Natural killer cell (primary cell): ENCODE results near the gene ISYNA1. TPM values are rescaled to one million over a fixed set of nuclear protein-coding genes. Genes with fewer than 3 reads are reported as not detected.

Experiments
- ATAC-seq, 3 donors: fragments of 150-1000 bp in 2 of 3; fragments of 200-7000 bp in 1 of 3; cut with Tn5 transposase; 1 replicate in 1 of 3; 2 replicates in 2 of 3; pipeline ENCODE4 v1.10.0; 2021; ENCODE audit warnings: mild to moderate bottlenecking in 2 of 3, moderate library complexity in 2 of 3
- DNase-seq, 2 donors: peaks; one replicate each; pipeline versions ENCODE4 v3.0.0 to v3.0.0-alpha.2; 2013 to 2021; ENCODE audit warnings: mixed read lengths in 1 of 2
- H3K27ac ChIP-seq: one replicate; pipeline ENCODE4 v1.5.1; 2013; ENCODE audit warnings: mild to moderate bottlenecking, low read length
- H3K27me3 ChIP-seq: one replicate; pipeline ENCODE4 v1.6.1; 2013; ENCODE audit warnings: low read length; ENCODE audit not compliant: control insufficient read depth, insufficient read depth
- H3K36me3 ChIP-seq: one replicate; pipeline ENCODE4 v1.6.1; 2013; ENCODE audit warnings: low read length; ENCODE audit not compliant: control insufficient read depth, insufficient read depth
- H3K4me1 ChIP-seq: one replicate; pipeline ENCODE4 v1.6.1; 2013; ENCODE audit warnings: low read length; ENCODE audit not compliant: control insufficient read depth, insufficient read depth
- H3K4me3 ChIP-seq: one replicate; pipeline ENCODE4 v1.5.1; 2013; ENCODE audit warnings: low read length
- H3K9me3 ChIP-seq: one replicate; pipeline ENCODE4 v1.6.1; 2013; ENCODE audit warnings: low read length; ENCODE audit not compliant: control insufficient read depth, insufficient read depth
- H3K27ac Mint-ChIP-seq, 2 donors: one replicate each; pipeline ENCODE4 v1.8.0; 2022; ENCODE audit warnings: mild to moderate bottlenecking in 2 of 2, mixed read lengths in 2 of 2, moderate library complexity in 1 of 2
- H3K27me3 Mint-ChIP-seq, 2 donors: one replicate each; pipeline ENCODE4 v1.8.0; 2022; ENCODE audit warnings: low read depth in 2 of 2, mixed read lengths in 2 of 2
- H3K36me3 Mint-ChIP-seq: one replicate; pipeline ENCODE4 v1.8.0; 2022; ENCODE audit warnings: mixed read lengths
- H3K4me1 Mint-ChIP-seq, 2 donors: one replicate each; pipeline ENCODE4 v1.8.0; 2022; ENCODE audit warnings: mixed read lengths in 2 of 2
- H3K4me3 Mint-ChIP-seq: one replicate; pipeline ENCODE4 v1.8.0; 2022; ENCODE audit warnings: mild to moderate bottlenecking, moderate library complexity, mixed read lengths
- H3K9me3 Mint-ChIP-seq, 2 donors: one replicate each; pipeline ENCODE4 v1.8.0; 2022; ENCODE audit warnings: mixed read lengths in 2 of 2
- CTCF ChIP-seq: fragments of 200-600 bp; IDR thresholded peaks from one replicate; pipeline ENCODE4 v1.8.0; 2022; ENCODE audit warnings: antibody characterized with exemption
- WGBS: methylation state at CpG from one replicate; pipeline ENCODE4 v1.1.7; 2013; ENCODE audit warnings: missing lambda C conversion rate; ENCODE audit not compliant: insufficient coverage; 5-methylcytosine and 5-hydroxymethylcytosine counted together
- intact Hi-C: fragments of 100-400 bp; cut with micrococcal nuclease; formaldehyde crosslinking; loops from one replicate; pipeline ENCODE4 v1.14.2; 2022
- total RNA-seq, 4 donors: library from RNA; stranded (reverse); fragments of 120-200 nt in 1 of 4; gene quantifications; one replicate each; pipeline versions ENCODE4 v1.2.3 to v1.2.4, GENCODE V29; 2013 to 2022

The ISYNA1 gene
- total RNA-seq, 3 donors from 2014 or later (not counting 1 experiment from before 2014, with no cell fraction given), result 39.7 to 53.6 (median 40.1) TPM

- peaks cover 50% of the 10 kb centered on the region for H3K4me1 ChIP-seq
- Mint-ChIP-seq H3K36me3 (no peaks in the 10 kb centered on the region), H3K9me3 (no peaks in the 10 kb centered on the region), H3K27me3 (no peaks in the 10 kb centered on the region), H3K4me1 (peaks cover 32 to 57% of the 10 kb centered on the region in 2 donors), H3K27ac (peak overlapping the region in 1 of 2 donors; percentile 93), H3K4me3 (no peak overlapping the region)
- 82% methylated on average over 2 of the region's 2 CpGs for WGBS
- peaks cover 3% of the 10 kb centered on the region for H3K36me3 ChIP-seq
- no peak overlapping the region for H3K4me3 ChIP-seq
- no peak for TF ChIP-seq CTCF
- DNase-seq (no peak), ATAC-seq (no peak)
- H3K27ac ChIP-seq, result no peak overlapping the region
- H3K27me3 ChIP-seq, result no peaks in the 10 kb centered on the region
- intact Hi-C loops, result no loop called here
- no peaks in the 10 kb centered on the region for H3K9me3 ChIP-seq
Observed at GRCh38 chr19:18470787-18471186, 32.9 kb upstream of the ISYNA1 start.

GRCh38 chr19:18469069-18469846, 31.3 kb upstream of the ISYNA1 start:
- H3K4me3 ChIP-seq, result no peak overlapping the region
- TF ChIP-seq CTCF, result peak; percentile 54
- H3K4me1 Mint-ChIP-seq, result peaks cover 24 to 50% of the 10 kb centered on the region in 2 donors

GRCh38 chr19:18468517-18468916, 30.6 kb upstream of the ISYNA1 start:
- DNase-seq (no peak), ATAC-seq (no peak)
- H3K27ac ChIP-seq, result no peak overlapping the region
- peak overlapping the region in 1 of 2 donors; percentile 73 for H3K27ac Mint-ChIP-seq
- no peak overlapping the region for H3K4me3 Mint-ChIP-seq
- H3K27me3 ChIP-seq, result no peaks in the 10 kb centered on the region
- peaks cover 30% of the 10 kb centered on the region for H3K4me1 ChIP-seq
- TF ChIP-seq CTCF, result no peak
- H3K9me3 Mint-ChIP-seq, result no peaks in the 10 kb centered on the region
- H3K4me1 Mint-ChIP-seq, result peaks cover 20 to 42% of the 10 kb centered on the region in 2 donors
- intact Hi-C loops, result loop anchor here (5.0 kb wide), 1 partner anchor 379 kb away; no protein-coding TSS in a partner anchor
- peaks cover 14% of the 10 kb centered on the region for H3K36me3 ChIP-seq
- no peaks in the 10 kb centered on the region for H3K36me3 Mint-ChIP-seq
- H3K27me3 Mint-ChIP-seq, result no peaks in the 10 kb centered on the region
- H3K4me3 ChIP-seq, result no peak overlapping the region
- no peaks in the 10 kb centered on the region for H3K9me3 ChIP-seq
- 81% methylated on average over 3 of the region's 3 CpGs for WGBS

More at GRCh38 chr19:18469069-18469846, 31.3 kb upstream of the ISYNA1 start:
- Mint-ChIP-seq H3K4me3 (no peak overlapping the region), H3K27me3 (no peaks in the 10 kb centered on the region), H3K36me3 (no peaks in the 10 kb centered on the region), H3K27ac (peak overlapping the region; percentile 70 to 73), H3K9me3 (no peaks in the 10 kb centered on the region)
- ATAC-seq (peak; percentile 49 to 56 (median 51)), DNase-seq (peak; percentile 66 to 82)
- H3K4me1 ChIP-seq, result peaks cover 38% of the 10 kb centered on the region
- H3K9me3 ChIP-seq, result no peaks in the 10 kb centered on the region
- WGBS, result 88% methylated on average over 27 of the region's 28 CpGs
- intact Hi-C loops, result loop anchor here (5.0 kb wide), 1 partner anchor 378 kb away; no protein-coding TSS in a partner anchor
- H3K27ac ChIP-seq, result no peak overlapping the region
- no peaks in the 10 kb centered on the region for H3K27me3 ChIP-seq
- H3K36me3 ChIP-seq, result peaks cover 11% of the 10 kb centered on the region
